CD14-positive monocyte (primary cell): ENCODE data around the gene EFCAB13. TPM values are rescaled to one million over a fixed set of nuclear protein-coding genes. Genes with fewer than 3 reads are reported as not detected.

Experiments
- DNase-seq, 3 donors: peaks; one replicate each; pipeline ENCODE4 v3.0.0-alpha.2; 2011 to 2022
- H2AFZ ChIP-seq: 2 replicates; pipeline ENCODE4 v1.6.0; 2012; ENCODE audit warnings: mild to moderate bottlenecking, low read depth, low read length, inconsistent platforms; ENCODE audit not compliant: insufficient read depth, poor library complexity, severe bottlenecking
- H3K27ac ChIP-seq, 2 donors: 1 replicate in 1 of 2; 2 replicates in 1 of 2; pipeline ENCODE4 v1.5.1; 2012 to 2013; ENCODE audit warnings: low read length in 2 of 2, control low read depth in 1 of 2, inconsistent platforms in 1 of 2, low read depth in 1 of 2, mild to moderate bottlenecking in 1 of 2
- H3K27me3 ChIP-seq, 2 donors: one replicate each; pipeline versions ENCODE4 v1.6.0 to v1.6.1; 2011 to 2013; ENCODE audit warnings: low read length in 2 of 2; ENCODE audit not compliant: control insufficient read depth in 2 of 2, insufficient read depth in 2 of 2
- H3K36me3 ChIP-seq, 2 donors: replicated peaks in 1 of 2; 1 replicate in 1 of 2; 2 replicates in 1 of 2; pipeline versions ENCODE4 v1.5.1 to v1.6.1; 2012 to 2013; ENCODE audit warnings: low read length in 2 of 2, control low read depth in 1 of 2, inconsistent platforms in 1 of 2, mild to moderate bottlenecking in 1 of 2; ENCODE audit not compliant: insufficient read depth in 2 of 2, control insufficient read depth in 1 of 2
- H3K4me1 ChIP-seq, 2 donors: 1 replicate in 1 of 2; 2 replicates in 1 of 2; pipeline versions ENCODE4 v1.5.1 to v1.6.1; 2012 to 2013; ENCODE audit warnings: low read length in 2 of 2, control low read depth in 1 of 2, inconsistent platforms in 1 of 2, mild to moderate bottlenecking in 1 of 2, moderate library complexity in 1 of 2; ENCODE audit not compliant: insufficient read depth in 2 of 2, control insufficient read depth in 1 of 2
- H3K4me2 ChIP-seq: replicated peaks from 2 replicates; pipeline ENCODE3; 2012; ENCODE audit warnings: low read length, moderate library complexity, mild to moderate bottlenecking; ENCODE audit not compliant: poor library complexity, severe bottlenecking; ENCODE audit errors: extremely low read depth
- H3K4me3 ChIP-seq, 3 experiments: fragments of 200-600 bp in 1 of 3; sonication (generic) in 1 of 3; replicated peaks in 1 of 3; 1 replicate in 2 of 3; 2 replicates in 1 of 3; pipeline ENCODE4 v1.5.1; 2011 to 2013; ENCODE audit warnings: low read length in 3 of 3, mild to moderate bottlenecking in 3 of 3, control low read depth in 2 of 3, low read depth in 2 of 3, inconsistent platforms in 1 of 3, moderate library complexity in 1 of 3
- H3K79me2 ChIP-seq: 2 replicates; pipeline ENCODE4 v1.6.0; 2012; ENCODE audit warnings: mild to moderate bottlenecking, control low read depth, inconsistent platforms, low read length, moderate library complexity; ENCODE audit not compliant: insufficient read depth
- H3K9ac ChIP-seq: 2 replicates; pipeline ENCODE4 v1.6.0; 2017; ENCODE audit warnings: low read length, mild to moderate bottlenecking; ENCODE audit not compliant: insufficient read depth, poor library complexity, severe bottlenecking
- H3K9me3 ChIP-seq, 2 donors: replicated peaks in 1 of 2; 1 replicate in 1 of 2; 2 replicates in 1 of 2; pipeline versions ENCODE4 v1.5.1 to v1.6.1; 2012 to 2013; ENCODE audit warnings: low read length in 2 of 2, control low read depth in 1 of 2; ENCODE audit not compliant: control insufficient read depth in 1 of 2, insufficient read depth in 1 of 2
- H4K20me1 ChIP-seq: 2 replicates; pipeline ENCODE4 v1.6.0; 2012; ENCODE audit warnings: mild to moderate bottlenecking, low read length, control low read depth, moderate library complexity; ENCODE audit not compliant: insufficient read depth
- H3K27ac Mint-ChIP-seq, 7 donors: one replicate each; pipeline ENCODE4 v1.8.0; 2020; ENCODE audit warnings: mild to moderate bottlenecking in 7 of 7, mixed read lengths in 7 of 7, moderate library complexity in 6 of 7, inconsistent platforms in 2 of 7
- H3K27me3 Mint-ChIP-seq, 3 donors: one replicate each; pipeline ENCODE4 v1.8.0; 2021 to 2022; ENCODE audit warnings: low read depth in 3 of 3, mild to moderate bottlenecking in 3 of 3, mixed read lengths in 3 of 3, moderate library complexity in 3 of 3, inconsistent platforms in 1 of 3
- H3K36me3 Mint-ChIP-seq, 2 donors: one replicate each; pipeline ENCODE4 v1.8.0; 2020; ENCODE audit warnings: mixed read lengths in 2 of 2, inconsistent platforms in 1 of 2, mild to moderate bottlenecking in 1 of 2
- H3K4me1 Mint-ChIP-seq: one replicate; pipeline ENCODE4 v1.8.0; 2020; ENCODE audit warnings: mild to moderate bottlenecking, mixed read lengths
- H3K4me3 Mint-ChIP-seq, 2 donors: one replicate each; pipeline ENCODE4 v1.8.0; 2020; ENCODE audit warnings: mild to moderate bottlenecking in 2 of 2, mixed read lengths in 2 of 2, moderate library complexity in 1 of 2
- H3K9me3 Mint-ChIP-seq, 7 donors: one replicate each; pipeline ENCODE4 v1.8.0; 2020 to 2022; ENCODE audit warnings: mixed read lengths in 7 of 7, mild to moderate bottlenecking in 6 of 7, moderate library complexity in 6 of 7, inconsistent platforms in 2 of 7
- WGBS: methylation state at CpG from one replicate; pipeline ENCODE4 v1.1.5; 2013; ENCODE audit warnings: missing lambda C conversion rate; ENCODE audit not compliant: insufficient coverage; 5-methylcytosine and 5-hydroxymethylcytosine counted together
- intact Hi-C, 2 donors: fragments of 100-400 bp; cut with micrococcal nuclease; formaldehyde crosslinking; loops; one replicate each; pipeline versions ENCODE4 v1.15.0 to v1.15.1; 2023
- polyA plus RNA-seq, 3 donors: library from polyadenylated mRNA; depleted of rRNA in 1 of 3; unstranded in 2 of 3; stranded (reverse) in 1 of 3; fragments of 300-500 nt in 2 of 3; fragments of >200 nt in 1 of 3; fragmentation: Illumina TruSeq in 2 of 3; gene quantifications; 1 replicate in 2 of 3; 2 replicates in 1 of 3; pipeline ENCODE4 v1.2.3, GENCODE V29; 2012 to 2021
- TF ChIP-seq, protein P1 (sequence below): fragments of 200-600 bp; IDR thresholded peaks from one replicate; pipeline ENCODE4 v1.8.0; 2022; ENCODE audit warnings: antibody characterized with exemption, mild to moderate bottlenecking

The EFCAB13 gene
- polyA plus RNA-seq, 3 donors, result 1.0 to 5.7 (median 3.5) TPM

GRCh38 chr17:47352848-47353247, 29.1 kb downstream of the EFCAB13 start:
- no peak overlapping the region for H3K9ac ChIP-seq
- H3K4me1 ChIP-seq, result no peaks in the 10 kb centered on the region
- H2AFZ ChIP-seq, result no peak overlapping the region
- no peak overlapping the region for H3K27ac Mint-ChIP-seq
- intact Hi-C loops, result no loop called here
- TF ChIP-seq, protein P1, sequence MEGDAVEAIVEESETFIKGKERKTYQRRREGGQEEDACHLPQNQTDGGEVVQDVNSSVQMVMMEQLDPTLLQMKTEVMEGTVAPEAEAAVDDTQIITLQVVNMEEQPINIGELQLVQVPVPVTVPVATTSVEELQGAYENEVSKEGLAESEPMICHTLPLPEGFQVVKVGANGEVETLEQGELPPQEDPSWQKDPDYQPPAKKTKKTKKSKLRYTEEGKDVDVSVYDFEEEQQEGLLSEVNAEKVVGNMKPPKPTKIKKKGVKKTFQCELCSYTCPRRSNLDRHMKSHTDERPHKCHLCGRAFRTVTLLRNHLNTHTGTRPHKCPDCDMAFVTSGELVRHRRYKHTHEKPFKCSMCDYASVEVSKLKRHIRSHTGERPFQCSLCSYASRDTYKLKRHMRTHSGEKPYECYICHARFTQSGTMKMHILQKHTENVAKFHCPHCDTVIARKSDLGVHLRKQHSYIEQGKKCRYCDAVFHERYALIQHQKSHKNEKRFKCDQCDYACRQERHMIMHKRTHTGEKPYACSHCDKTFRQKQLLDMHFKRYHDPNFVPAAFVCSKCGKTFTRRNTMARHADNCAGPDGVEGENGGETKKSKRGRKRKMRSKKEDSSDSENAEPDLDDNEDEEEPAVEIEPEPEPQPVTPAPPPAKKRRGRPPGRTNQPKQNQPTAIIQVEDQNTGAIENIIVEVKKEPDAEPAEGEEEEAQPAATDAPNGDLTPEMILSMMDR, result no peak
- H3K36me3 Mint-ChIP-seq, result peaks cover 8 to 13% of the 10 kb centered on the region in 2 donors
- H3K27me3 ChIP-seq, result no peaks in the 10 kb centered on the region
- no peak overlapping the region for H3K27ac ChIP-seq
- H3K4me2 ChIP-seq, result no peak overlapping the region
- no peaks in the 10 kb centered on the region for H4K20me1 ChIP-seq
- H3K4me1 Mint-ChIP-seq, result no peaks in the 10 kb centered on the region
- H3K9me3 Mint-ChIP-seq, result peaks cover 0 to 13% (median 3%) of the 10 kb centered on the region in 7 donors
- H3K36me3 ChIP-seq, result no peaks in the 10 kb centered on the region
- no peaks in the 10 kb centered on the region for H3K9me3 ChIP-seq
- WGBS, result no CpG with 5 or more reads among the region's 1 CpG
- H3K4me3 ChIP-seq, result no peak overlapping the region
- no peak for DNase-seq
- H3K4me3 Mint-ChIP-seq, result no peak overlapping the region
- H3K79me2 ChIP-seq, result no peaks in the 10 kb centered on the region
- H3K27me3 Mint-ChIP-seq, result peaks cover 0 to 1% (median 0%) of the 10 kb centered on the region in 3 donors

DNA sequence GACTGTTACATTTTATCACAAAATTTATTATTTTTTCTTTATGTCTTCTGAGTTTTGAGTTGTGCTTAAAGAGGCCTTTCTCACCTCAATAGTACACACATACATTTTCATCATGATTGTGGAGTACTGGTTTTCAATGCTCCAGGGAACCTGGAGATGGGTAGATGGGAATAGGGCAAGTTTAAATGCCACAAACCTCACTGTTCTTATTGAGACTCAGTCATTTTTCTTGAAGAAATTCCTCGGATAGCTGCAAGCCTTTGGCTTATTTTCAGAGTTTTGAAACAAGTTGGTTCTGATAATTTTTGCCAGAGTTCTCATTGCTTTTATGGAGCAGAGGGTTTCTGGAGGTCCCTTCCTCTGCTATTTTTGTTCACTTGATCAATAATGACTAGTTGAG, 34.9 kb downstream of the EFCAB13 start:
- peaks cover under 1% of the 10 kb centered on the region for H3K4me1 Mint-ChIP-seq

More for the DNA sequence above, 34.9 kb downstream of the EFCAB13 start:
- Histone ChIP-seq H3K36me3 (no peaks in the 10 kb centered on the region), H3K27me3 (no peaks in the 10 kb centered on the region), H3K4me3 (no peak overlapping the region), H2AFZ (no peak overlapping the region), H3K27ac (no peak overlapping the region), H4K20me1 (no peaks in the 10 kb centered on the region), H3K79me2 (no peaks in the 10 kb centered on the region), H3K9me3 (no peaks in the 10 kb centered on the region), H3K9ac (no peak overlapping the region), H3K4me2 (no peak overlapping the region), H3K4me1 (no peaks in the 10 kb centered on the region)
- no peak for DNase-seq
- no peak overlapping the region for H3K4me3 Mint-ChIP-seq
- intact Hi-C loops, result no loop called here
- TF ChIP-seq, protein P1, result no peak
- H3K27me3 Mint-ChIP-seq, result peaks cover 0 to 2% (median 0%) of the 10 kb centered on the region in 3 donors
- peaks cover 2 to 15% (median 4%) of the 10 kb centered on the region in 7 donors for H3K9me3 Mint-ChIP-seq
- peaks cover 7 to 15% of the 10 kb centered on the region in 2 donors for H3K36me3 Mint-ChIP-seq
- WGBS, result no CpG with 5 or more reads among the region's 1 CpG
- no peak overlapping the region for H3K27ac Mint-ChIP-seq
